ENCODE measurements around the gene ZNF438. TPM values are rescaled to one million over a fixed set of nuclear protein-coding genes. Genes with fewer than 3 reads are reported as not detected.

The ZNF438 gene
- total RNA-seq = 1.7 TPM

DNA sequence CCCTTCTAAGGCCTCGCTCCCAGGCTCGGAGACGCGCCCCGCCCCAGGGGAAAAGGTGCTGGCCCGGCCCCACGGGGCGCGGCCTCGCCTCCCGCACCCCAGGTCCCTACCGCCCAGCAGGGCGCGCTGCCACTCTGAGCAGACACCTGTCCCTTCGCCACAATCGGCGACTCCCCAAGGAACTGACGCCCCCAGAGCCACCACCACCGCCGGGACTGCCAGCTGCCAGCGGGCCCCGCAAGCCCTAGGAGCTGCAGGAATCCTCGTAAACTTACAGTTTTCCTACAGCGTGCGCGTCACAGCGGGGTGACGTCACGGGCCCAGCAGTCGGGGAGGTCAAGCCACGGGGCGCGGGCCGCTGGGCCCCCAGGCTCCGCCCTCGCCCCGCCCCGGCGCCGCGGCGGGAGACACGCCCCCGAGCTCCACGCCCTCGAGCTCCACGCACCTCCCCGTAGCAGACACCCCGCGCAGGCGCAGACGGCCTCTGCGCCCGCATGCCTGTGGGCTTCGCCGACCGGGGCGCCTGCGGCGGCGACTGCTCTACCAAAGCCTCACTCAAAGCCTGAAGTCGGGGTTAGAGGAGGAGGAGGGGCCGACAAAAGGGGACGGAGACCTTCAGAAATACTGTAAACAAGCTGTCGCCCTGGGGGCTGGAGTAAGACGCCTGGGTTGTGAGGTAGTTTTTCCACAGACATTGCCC, at the start of gene ZNF438:
ZNF438 (minus strand) TSS at position 308 of the 700 bp plus-strand sequence. CDS start 154,831 bp downstream, outside the sequence.
- peak; percentile 80 to 96 for DNase-seq (ENCODE audit: low spot score in 2 of 2)
- no peaks in the 10 kb centered on the region for H3K27me3 ChIP-seq
- H3K4me3 ChIP-seq = peak within 1 kb of the TSS; percentile 69 to 71
- no peaks in the 10 kb centered on the region for H3K36me3 ChIP-seq
- no peaks in the 10 kb centered on the region for H3K9me3 ChIP-seq
- TF ChIP-seq, protein P1, sequence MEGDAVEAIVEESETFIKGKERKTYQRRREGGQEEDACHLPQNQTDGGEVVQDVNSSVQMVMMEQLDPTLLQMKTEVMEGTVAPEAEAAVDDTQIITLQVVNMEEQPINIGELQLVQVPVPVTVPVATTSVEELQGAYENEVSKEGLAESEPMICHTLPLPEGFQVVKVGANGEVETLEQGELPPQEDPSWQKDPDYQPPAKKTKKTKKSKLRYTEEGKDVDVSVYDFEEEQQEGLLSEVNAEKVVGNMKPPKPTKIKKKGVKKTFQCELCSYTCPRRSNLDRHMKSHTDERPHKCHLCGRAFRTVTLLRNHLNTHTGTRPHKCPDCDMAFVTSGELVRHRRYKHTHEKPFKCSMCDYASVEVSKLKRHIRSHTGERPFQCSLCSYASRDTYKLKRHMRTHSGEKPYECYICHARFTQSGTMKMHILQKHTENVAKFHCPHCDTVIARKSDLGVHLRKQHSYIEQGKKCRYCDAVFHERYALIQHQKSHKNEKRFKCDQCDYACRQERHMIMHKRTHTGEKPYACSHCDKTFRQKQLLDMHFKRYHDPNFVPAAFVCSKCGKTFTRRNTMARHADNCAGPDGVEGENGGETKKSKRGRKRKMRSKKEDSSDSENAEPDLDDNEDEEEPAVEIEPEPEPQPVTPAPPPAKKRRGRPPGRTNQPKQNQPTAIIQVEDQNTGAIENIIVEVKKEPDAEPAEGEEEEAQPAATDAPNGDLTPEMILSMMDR (IDR thresholded peaks at IDR 0.05) = peak; percentile 58 to 89 (median 65)
- peaks cover 6 to 25% of the 10 kb centered on the region in 2 donors for H3K4me1 ChIP-seq
- H3K27ac ChIP-seq = peak within 1 kb of the TSS; percentile 98 to 99
- intact Hi-C loops (cut with DNase I) = loop anchor here (1.0 to 5.0 kb wide), 12 partner anchors 40 to 729 kb away; no protein-coding TSS in a partner anchor

- peaks cover 4 to 37% of the 10 kb centered on the region in 2 donors for H3K4me1 ChIP-seq
- no peak for DNase-seq (ENCODE audit: low spot score in 2 of 2)
- H3K4me3 ChIP-seq = no peak overlapping the region
- intact Hi-C loops (cut with DNase I) = loop anchor here (5.0 kb wide), 1 partner anchor 241 kb away; the partner anchor contains the start of gene ZEB1
- TF ChIP-seq, protein P1 (IDR thresholded peaks at IDR 0.05) = no peak
- no peaks in the 10 kb centered on the region for H3K27me3 ChIP-seq
- H3K36me3 ChIP-seq = no peaks in the 10 kb centered on the region
- no peak overlapping the region for H3K27ac ChIP-seq
- H3K9me3 ChIP-seq = no peaks in the 10 kb centered on the region
Measured at GRCh38 chr10:31076610-31076988, 44.9 kb upstream of the ZNF438 start.

- Histone ChIP-seq H3K36me3 (no peaks in the 10 kb centered on the region), H3K4me3 (no peak overlapping the region), H3K27ac (peak overlapping the region; percentile 82 to 94), H3K27me3 (no peaks in the 10 kb centered on the region), H3K4me1 (peaks cover 9 to 40% of the 10 kb centered on the region in 2 donors), H3K9me3 (no peaks in the 10 kb centered on the region)
- TF ChIP-seq, protein P1 (IDR thresholded peaks at IDR 0.05) = no peak
- intact Hi-C loops (cut with DNase I) = loop anchor here (5.0 kb wide), 1 partner anchor 241 kb away; the partner anchor contains the start of gene ZEB1
- no peak for DNase-seq (ENCODE audit: low spot score in 2 of 2)
Measured at GRCh38 chr10:31075881-31076609, 44.4 kb upstream of the ZNF438 start.

DNA sequence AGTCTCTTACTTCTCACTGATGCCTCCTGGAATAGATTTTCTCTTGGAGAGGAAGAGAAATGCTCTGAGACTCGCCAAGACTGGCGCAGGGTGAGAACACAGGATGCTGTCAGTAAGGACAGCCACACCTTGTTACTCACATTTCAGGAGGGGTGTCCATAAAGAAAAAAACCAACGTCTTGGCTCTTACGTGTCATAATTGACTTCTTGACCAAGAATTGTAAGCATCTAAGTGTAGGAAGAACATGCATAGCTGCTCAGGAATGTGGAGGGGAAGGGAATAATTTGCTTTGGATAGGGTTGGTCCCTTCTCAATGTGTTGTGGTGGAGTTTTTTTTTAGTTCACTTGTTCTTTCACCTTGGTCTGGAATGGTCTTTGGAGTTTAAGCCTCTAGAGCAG, 43.8 kb upstream of the ZNF438 start:
- Histone ChIP-seq H3K9me3 (no peaks in the 10 kb centered on the region), H3K36me3 (no peaks in the 10 kb centered on the region), H3K27ac (peak overlapping the region; percentile 82 to 94), H3K27me3 (no peaks in the 10 kb centered on the region), H3K4me1 (peaks cover 13 to 46% of the 10 kb centered on the region in 2 donors), H3K4me3 (no peak overlapping the region)
- intact Hi-C loops (cut with DNase I) = loop anchor here (5.0 kb wide), 1 partner anchor 242 kb away; the partner anchor contains the start of gene ZEB1
- DNase-seq (ENCODE audit: low spot score in 2 of 2) = no peak
- TF ChIP-seq, protein P1 (IDR thresholded peaks at IDR 0.05) = no peak

DNA sequence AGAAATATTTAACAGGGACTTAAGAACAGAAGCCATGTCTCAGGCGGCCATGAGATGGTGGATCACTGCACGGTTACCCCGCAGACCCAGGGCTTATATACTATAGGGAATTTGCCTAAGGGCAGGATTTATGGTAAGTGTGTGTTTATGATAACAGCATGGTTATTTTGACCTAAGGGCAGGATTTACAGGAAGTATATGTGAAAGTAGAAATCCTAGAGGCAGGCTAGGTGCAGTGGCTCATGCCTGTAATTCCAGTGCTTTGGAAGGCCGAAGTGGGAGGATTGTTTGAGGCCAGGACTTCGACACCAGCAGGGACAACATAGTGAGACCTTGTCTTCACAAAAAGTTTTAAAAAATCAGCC, 43.0 kb upstream of the ZNF438 start:
- Histone ChIP-seq H3K4me1 (peaks cover 13 to 52% of the 10 kb centered on the region in 2 donors), H3K27ac (peak overlapping the region; percentile 82 to 94), H3K27me3 (no peaks in the 10 kb centered on the region), H3K36me3 (no peaks in the 10 kb centered on the region), H3K4me3 (no peak overlapping the region), H3K9me3 (no peaks in the 10 kb centered on the region)
- TF ChIP-seq, protein P1 (IDR thresholded peaks at IDR 0.05) = no peak
- intact Hi-C loops (cut with DNase I) = loop anchor here (5.0 kb wide), 1 partner anchor 243 kb away; the partner anchor contains the start of gene ZEB1
- no peak for DNase-seq (ENCODE audit: low spot score in 2 of 2)

Data from ascending aorta (tissue), 2 donors.